NCI-H187 treated with DMSO at 0.1 percent for 48 hours (cell line): ENCODE measurements around the gene GSTA1.
"Not testable (repeated sequence)": the region's sequence is repeated elsewhere in the genome, so short reads cannot be mapped to it uniquely, and the experiment has no call there.

ENCODE experiments used
- DNase-seq: peaks from one replicate; lab custom pipeline; 2025; lab: John Stamatoyannopoulos, UW

Gene GSTA1

DNA sequence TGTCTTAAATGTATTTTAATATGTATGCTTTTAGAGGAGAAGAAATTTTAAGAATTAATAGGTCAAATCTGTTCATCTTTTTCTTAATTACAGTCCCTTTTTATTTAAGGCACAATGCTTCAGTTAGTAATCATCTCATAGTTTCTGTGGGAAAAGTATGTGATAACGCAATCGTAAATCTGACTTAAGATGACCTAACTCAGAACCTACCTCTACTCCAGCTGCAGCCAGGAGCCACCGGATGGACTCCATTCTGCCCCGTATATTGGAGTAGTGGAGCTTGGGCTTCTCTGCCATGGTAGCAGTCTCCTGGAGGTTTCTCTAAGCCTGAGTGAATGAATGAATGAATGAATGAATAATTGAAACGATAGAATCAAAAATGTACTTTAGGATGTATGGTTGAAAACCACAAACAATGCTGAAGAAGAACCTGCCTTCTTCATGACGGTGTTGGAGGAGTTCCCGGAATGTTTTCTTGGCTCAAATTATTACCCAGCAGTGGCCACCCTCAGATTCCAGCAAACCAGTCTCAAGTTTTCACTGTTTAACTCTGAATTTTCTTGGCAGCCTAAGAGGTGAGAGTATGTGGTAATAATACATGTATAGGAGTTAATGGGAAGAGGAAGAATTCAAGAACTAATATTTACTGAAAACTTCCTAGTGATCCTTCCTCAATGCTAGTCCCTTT, 45.8 kb downstream of the GSTA1 start:
- not testable (repeated sequence) for DNase-seq

GRCh38 chr6:52754443-52754842, 49.2 kb downstream of the GSTA1 start:
- DNase-seq: no peak

GRCh38 chr6:52753137-52753536, 50.5 kb downstream of the GSTA1 start:
- DNase-seq: not testable (repeated sequence)

- DNase-seq: no peak
These were observed 51.3 kb downstream of the GSTA1 start for GRCh38 chr6:52752310-52752709.

GRCh38 chr6:52749556-52750152, 54.0 kb downstream of the GSTA1 start:
- no peak for DNase-seq

GRCh38 chr6:52747301-52747700, 56.3 kb downstream of the GSTA1 start:
- DNase-seq: not testable (repeated sequence)

DNA sequence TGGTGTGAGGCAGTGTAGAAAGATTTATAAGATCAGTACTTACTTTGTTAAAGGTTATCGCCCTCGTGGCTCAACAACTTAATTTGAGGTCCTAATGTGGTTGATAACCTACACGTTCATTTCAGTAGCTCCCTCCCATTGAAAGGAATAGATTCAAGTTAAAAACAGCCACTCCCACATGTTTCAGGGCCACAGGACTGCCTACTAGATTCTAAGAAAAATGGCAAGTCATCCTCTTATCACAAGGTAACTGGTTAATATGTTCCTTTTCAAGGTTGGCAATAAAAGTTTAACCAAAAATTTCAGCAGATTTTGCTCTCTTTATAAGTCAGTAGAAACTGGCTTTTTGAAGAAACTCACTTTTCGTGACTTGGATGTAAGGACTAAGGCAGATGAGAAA, 57.4 kb downstream of the GSTA1 start:
- no peak for DNase-seq

DNA sequence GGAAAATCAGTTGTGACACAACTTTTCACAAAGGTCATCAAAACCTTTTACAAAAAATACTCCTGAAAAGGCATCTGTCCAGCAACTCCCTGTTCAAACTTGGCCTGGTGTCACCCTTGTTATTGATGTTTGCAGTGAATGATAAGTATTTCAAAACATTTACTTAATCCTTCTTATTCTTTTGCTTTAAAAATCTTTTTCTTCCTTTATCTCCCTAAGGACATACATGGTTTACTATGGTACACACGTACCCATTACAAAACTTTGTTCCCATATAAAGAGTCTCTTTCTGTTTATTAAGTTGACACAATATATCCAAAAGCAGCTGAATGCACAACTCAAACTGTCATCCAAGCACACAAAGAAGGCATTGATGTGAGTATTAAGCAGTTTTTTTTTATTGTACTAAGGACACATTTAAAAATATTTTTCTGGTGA, 57.8 kb downstream of the GSTA1 start:
- no peak for DNase-seq

DNA sequence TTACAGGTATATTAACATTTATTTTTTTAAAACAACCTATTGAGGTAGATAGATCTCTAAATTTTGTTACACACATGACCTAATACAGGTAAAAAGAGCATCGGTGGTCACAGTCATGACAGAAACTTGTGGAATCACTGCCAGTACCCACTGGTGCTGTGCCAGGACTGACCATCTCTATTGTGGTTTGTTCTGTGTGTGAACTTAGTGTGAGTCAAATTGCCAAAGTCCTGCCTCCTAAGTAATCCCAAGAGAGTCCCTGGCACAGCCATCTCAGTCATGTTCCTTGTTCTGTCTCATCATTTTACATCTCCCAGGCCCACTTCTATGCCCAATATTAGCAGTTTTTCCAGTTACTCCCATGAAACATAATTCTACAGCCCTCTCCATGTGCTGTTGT, 61.7 kb downstream of the GSTA1 start:
- no peak for DNase-seq
